SK-N-SH (cell line): Measurements from ENCODE around the gene PTN.

Experiments used
- CHD2 ChIP-seq: fragments of 150-350 bp; IDR thresholded peaks from 2 replicates; pipeline ENCODE4 v1.6.1; 2018; ENCODE audit warnings: low read length; ENCODE audit not compliant: partially characterized antibody
- FOXM1 ChIP-seq: IDR thresholded peaks from 2 replicates; pipeline ENCODE4 v1.4.0; 2012; ENCODE audit warnings: low read depth, mild to moderate bottlenecking
- JUND ChIP-seq: IDR thresholded peaks from 2 replicates; pipeline ENCODE4 v1.4.0; 2012
- POLR2AphosphoS5 ChIP-seq: IDR thresholded peaks from 2 replicates; pipeline ENCODE4 v1.6.1; 2012; ENCODE audit warnings: low read depth, low read length
- RAD21 ChIP-seq: IDR thresholded peaks from 2 replicates; pipeline ENCODE4 v1.6.1; 2012; ENCODE audit warnings: mild to moderate bottlenecking, low read length
- SIN3A ChIP-seq: IDR thresholded peaks from 2 replicates; pipeline ENCODE4 v1.6.1; 2012; ENCODE audit warnings: low read depth, mild to moderate bottlenecking, low read length, moderate library complexity, borderline replicate concordance
- TAF1 ChIP-seq: IDR thresholded peaks from 2 replicates; pipeline ENCODE4 v1.6.1; 2012; ENCODE audit warnings: low read depth, mild to moderate bottlenecking, low read length, moderate library complexity, borderline replicate concordance
- TEAD4 ChIP-seq: IDR thresholded peaks from 2 replicates; pipeline ENCODE4 v1.4.0; 2012; ENCODE audit warnings: mild to moderate bottlenecking, borderline replicate concordance; ENCODE audit not compliant: insufficient read depth
- YY1 ChIP-seq: IDR thresholded peaks from 2 replicates; pipeline ENCODE4 v1.4.0; 2012; ENCODE audit warnings: low read depth, mild to moderate bottlenecking
- TF ChIP-seq, protein P1 (sequence below): fragments of 200-600 bp; sonication (generic); IDR thresholded peaks from 2 replicates; pipeline ENCODE4 v1.6.1; 2017; ENCODE audit warnings: antibody characterized with exemption, mild to moderate bottlenecking, moderate library complexity
- TF ChIP-seq, protein P2 (sequence below): IDR thresholded peaks from 2 replicates; pipeline ENCODE4 v1.6.1; 2012; ENCODE audit warnings: mild to moderate bottlenecking, low read depth, low read length, moderate library complexity
- TF ChIP-seq, protein P3 (sequence below): IDR thresholded peaks from 2 replicates; pipeline ENCODE4 v1.4.0; 2012; ENCODE audit warnings: low read depth

- TF ChIP-seq TEAD4 (no peak), YY1 (no peak), TAF1 (no peak), JUND (no peak), CHD2 (no peak), RAD21 (no peak), FOXM1 (no peak), SIN3A (no peak), POLR2AphosphoS5 (no peak)
- TF ChIP-seq, protein P1, sequence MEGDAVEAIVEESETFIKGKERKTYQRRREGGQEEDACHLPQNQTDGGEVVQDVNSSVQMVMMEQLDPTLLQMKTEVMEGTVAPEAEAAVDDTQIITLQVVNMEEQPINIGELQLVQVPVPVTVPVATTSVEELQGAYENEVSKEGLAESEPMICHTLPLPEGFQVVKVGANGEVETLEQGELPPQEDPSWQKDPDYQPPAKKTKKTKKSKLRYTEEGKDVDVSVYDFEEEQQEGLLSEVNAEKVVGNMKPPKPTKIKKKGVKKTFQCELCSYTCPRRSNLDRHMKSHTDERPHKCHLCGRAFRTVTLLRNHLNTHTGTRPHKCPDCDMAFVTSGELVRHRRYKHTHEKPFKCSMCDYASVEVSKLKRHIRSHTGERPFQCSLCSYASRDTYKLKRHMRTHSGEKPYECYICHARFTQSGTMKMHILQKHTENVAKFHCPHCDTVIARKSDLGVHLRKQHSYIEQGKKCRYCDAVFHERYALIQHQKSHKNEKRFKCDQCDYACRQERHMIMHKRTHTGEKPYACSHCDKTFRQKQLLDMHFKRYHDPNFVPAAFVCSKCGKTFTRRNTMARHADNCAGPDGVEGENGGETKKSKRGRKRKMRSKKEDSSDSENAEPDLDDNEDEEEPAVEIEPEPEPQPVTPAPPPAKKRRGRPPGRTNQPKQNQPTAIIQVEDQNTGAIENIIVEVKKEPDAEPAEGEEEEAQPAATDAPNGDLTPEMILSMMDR: no peak
- TF ChIP-seq, protein P2, sequence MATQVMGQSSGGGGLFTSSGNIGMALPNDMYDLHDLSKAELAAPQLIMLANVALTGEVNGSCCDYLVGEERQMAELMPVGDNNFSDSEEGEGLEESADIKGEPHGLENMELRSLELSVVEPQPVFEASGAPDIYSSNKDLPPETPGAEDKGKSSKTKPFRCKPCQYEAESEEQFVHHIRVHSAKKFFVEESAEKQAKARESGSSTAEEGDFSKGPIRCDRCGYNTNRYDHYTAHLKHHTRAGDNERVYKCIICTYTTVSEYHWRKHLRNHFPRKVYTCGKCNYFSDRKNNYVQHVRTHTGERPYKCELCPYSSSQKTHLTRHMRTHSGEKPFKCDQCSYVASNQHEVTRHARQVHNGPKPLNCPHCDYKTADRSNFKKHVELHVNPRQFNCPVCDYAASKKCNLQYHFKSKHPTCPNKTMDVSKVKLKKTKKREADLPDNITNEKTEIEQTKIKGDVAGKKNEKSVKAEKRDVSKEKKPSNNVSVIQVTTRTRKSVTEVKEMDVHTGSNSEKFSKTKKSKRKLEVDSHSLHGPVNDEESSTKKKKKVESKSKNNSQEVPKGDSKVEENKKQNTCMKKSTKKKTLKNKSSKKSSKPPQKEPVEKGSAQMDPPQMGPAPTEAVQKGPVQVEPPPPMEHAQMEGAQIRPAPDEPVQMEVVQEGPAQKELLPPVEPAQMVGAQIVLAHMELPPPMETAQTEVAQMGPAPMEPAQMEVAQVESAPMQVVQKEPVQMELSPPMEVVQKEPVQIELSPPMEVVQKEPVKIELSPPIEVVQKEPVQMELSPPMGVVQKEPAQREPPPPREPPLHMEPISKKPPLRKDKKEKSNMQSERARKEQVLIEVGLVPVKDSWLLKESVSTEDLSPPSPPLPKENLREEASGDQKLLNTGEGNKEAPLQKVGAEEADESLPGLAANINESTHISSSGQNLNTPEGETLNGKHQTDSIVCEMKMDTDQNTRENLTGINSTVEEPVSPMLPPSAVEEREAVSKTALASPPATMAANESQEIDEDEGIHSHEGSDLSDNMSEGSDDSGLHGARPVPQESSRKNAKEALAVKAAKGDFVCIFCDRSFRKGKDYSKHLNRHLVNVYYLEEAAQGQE: no peak
- TF ChIP-seq, protein P3, sequence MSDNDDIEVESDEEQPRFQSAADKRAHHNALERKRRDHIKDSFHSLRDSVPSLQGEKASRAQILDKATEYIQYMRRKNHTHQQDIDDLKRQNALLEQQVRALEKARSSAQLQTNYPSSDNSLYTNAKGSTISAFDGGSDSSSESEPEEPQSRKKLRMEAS: no peak
Observed at GRCh38 chr7:137302081-137302480, 41.5 kb downstream of the PTN start.
